OCI-LY7 (cell line): ENCODE measurements around the gene STMN1.

Experiments
- EZH2phosphoT487 ChIP-seq: fragments of 200-600 bp; sonication (generic); IDR thresholded peaks from 2 replicates; pipeline ENCODE4 v1.6.1; 2018; ENCODE audit warnings: low read depth, borderline replicate concordance, mild to moderate bottlenecking, mixed run types, antibody characterized with exemption, low read length, moderate library complexity, mixed read lengths
- TF ChIP-seq, protein P1 (sequence below): fragments of 200-600 bp; sonication (generic); conservative IDR thresholded peaks from 2 replicates; pipeline ENCODE4 v1.5.1; 2014; ENCODE audit warnings: mild to moderate bottlenecking, antibody characterized with exemption, low read length, moderate library complexity, mixed read lengths

DNA sequence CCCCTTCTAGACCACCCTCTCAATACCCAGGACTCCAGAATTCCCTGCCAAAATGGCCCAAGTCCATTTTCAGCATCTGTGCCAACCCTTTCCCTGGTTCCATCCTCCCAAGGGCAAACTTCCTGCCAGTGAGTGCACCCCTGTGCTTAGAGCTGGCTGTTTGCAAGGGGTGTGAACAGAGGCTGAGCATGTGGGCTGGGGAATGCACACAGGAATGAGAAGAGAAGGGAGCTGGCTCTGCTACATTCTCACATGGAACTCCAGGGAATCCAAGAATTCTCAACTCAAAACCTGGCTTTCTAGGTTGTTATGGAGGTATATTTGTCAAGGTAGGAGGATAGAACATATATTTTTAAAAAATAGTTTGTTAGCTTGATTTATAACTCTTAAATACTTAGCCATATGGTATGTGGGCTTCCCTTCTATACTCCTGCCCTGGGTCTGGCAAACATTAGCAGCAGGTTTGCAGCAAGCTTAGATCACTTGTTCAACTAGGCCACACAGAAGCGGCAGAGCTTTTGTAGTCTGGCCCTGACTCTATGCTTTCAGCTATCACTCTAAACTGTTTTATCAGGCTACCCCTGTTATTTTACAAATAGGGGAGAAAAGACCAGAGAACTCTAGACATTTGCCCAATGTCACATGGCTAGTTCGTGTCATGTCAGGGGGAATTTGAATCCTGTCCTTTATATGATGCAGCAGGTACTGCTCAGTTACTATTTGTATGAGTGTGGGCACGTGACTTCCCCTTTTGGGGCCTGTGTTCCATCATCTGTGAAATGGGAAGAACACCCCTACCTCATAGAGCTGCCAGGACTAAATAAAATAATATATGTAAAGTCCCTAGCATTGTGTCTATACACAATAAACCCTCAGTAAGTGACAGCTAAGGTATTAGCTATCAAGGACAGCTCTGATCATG, 8.1 kb upstream of the STMN1 start:
- TF ChIP-seq, protein P1, sequence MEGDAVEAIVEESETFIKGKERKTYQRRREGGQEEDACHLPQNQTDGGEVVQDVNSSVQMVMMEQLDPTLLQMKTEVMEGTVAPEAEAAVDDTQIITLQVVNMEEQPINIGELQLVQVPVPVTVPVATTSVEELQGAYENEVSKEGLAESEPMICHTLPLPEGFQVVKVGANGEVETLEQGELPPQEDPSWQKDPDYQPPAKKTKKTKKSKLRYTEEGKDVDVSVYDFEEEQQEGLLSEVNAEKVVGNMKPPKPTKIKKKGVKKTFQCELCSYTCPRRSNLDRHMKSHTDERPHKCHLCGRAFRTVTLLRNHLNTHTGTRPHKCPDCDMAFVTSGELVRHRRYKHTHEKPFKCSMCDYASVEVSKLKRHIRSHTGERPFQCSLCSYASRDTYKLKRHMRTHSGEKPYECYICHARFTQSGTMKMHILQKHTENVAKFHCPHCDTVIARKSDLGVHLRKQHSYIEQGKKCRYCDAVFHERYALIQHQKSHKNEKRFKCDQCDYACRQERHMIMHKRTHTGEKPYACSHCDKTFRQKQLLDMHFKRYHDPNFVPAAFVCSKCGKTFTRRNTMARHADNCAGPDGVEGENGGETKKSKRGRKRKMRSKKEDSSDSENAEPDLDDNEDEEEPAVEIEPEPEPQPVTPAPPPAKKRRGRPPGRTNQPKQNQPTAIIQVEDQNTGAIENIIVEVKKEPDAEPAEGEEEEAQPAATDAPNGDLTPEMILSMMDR: no peak
- no peak for TF ChIP-seq EZH2phosphoT487
